Measurements from ENCODE around the gene GBX1.

DNA sequence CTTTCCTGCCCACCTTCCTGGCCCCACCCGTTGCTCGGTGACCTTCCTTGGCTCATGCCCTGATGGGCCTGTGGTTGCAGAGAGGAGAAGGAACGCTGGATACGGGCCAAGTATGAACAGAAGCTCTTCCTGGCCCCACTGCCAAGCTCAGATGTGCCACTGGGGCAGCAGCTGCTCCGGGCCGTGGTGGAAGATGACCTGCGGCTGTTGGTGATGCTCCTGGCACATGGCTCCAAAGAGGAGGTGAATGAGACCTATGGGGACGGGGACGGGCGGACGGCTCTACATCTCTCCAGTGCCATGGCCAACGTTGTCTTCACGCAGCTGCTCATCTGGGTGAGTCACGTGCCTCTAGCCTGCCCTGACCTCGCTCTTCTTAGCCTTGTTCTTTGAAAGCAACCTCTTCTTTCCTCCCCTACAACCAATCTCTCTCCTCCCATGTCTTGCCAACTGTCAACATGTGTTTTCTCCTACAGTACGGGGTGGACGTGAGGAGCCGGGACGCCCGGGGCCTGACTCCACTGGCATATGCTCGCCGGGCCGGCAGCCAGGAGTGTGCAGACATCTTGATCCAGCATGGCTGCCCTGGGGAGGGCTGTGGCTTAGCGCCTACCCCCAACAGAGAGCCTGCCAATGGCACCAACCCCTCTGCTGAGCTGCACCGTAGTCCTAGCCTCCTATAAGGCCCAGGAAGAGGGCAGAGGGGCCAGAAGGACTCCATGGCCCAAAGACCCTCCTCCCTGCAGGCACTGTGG, 24.1 kb downstream of the GBX1 start:
- TF ChIP-seq, protein P1, sequence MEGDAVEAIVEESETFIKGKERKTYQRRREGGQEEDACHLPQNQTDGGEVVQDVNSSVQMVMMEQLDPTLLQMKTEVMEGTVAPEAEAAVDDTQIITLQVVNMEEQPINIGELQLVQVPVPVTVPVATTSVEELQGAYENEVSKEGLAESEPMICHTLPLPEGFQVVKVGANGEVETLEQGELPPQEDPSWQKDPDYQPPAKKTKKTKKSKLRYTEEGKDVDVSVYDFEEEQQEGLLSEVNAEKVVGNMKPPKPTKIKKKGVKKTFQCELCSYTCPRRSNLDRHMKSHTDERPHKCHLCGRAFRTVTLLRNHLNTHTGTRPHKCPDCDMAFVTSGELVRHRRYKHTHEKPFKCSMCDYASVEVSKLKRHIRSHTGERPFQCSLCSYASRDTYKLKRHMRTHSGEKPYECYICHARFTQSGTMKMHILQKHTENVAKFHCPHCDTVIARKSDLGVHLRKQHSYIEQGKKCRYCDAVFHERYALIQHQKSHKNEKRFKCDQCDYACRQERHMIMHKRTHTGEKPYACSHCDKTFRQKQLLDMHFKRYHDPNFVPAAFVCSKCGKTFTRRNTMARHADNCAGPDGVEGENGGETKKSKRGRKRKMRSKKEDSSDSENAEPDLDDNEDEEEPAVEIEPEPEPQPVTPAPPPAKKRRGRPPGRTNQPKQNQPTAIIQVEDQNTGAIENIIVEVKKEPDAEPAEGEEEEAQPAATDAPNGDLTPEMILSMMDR (IDR thresholded peaks at IDR 0.05; ENCODE audit: low read depth, low read length) = no peak
- no peak for TF ChIP-seq MYC (IDR thresholded peaks at IDR 0.05; ENCODE audit: low read depth, low read length)
